Measurements from ENCODE around the gene GLG1.

GRCh38 chr16:74451951-74452758, 154.8 kb downstream of the GLG1 start:
- TF ChIP-seq CTCF (IDR thresholded peaks at IDR 0.05; ENCODE audit: borderline replicate concordance, extremely low read depth, low read length, poor library complexity, severe bottlenecking) (no peak), EZH2 (IDR thresholded peaks at IDR 0.05; ENCODE audit: borderline replicate concordance, low read depth, low read length, severe bottlenecking) (no peak)

Data from DND-41 (cell line).